ENCODE measurements around the gene NACC2. TPM values are rescaled to one million over a fixed set of nuclear protein-coding genes. Genes with fewer than 3 reads are reported as not detected.
A peak's percentile ranks its signal among the peaks of the same experiment; 100 is the strongest.

The NACC2 gene
- total RNA-seq, 1 experiment from 2014 or later: 62.0 TPM

GRCh38 chr9:136143215-136144001, 48.3 kb upstream of the NACC2 start:
- TF ChIP-seq CTCF (IDR thresholded peaks at IDR 0.05): peak; percentile 75
- no peak for TF ChIP-seq TCF7L2 (IDR thresholded peaks at IDR 0.05; ENCODE audit: low read depth, low read length)
- TF ChIP-seq POLR2AphosphoS5 (IDR thresholded peaks at IDR 0.05; ENCODE audit: low read depth, low read length): no peak
- intact Hi-C loops (cut with micrococcal nuclease; ENCODE audit: unreplicated experiment): no loop called here
- CTCF ChIA-PET: no interaction called here
- Histone ChIP-seq H3K27me3 (ENCODE audit: control insufficient read depth, insufficient read depth, low read length) (no peaks in the 10 kb centered on the region), H3K4me3 (ENCODE audit: low read depth in 2 of 2, low read length in 2 of 2) (no peak overlapping the region), H3K36me3 (ENCODE audit: control insufficient read depth, insufficient read depth, low read length) (no peaks in the 10 kb centered on the region), H3K9me3 (ENCODE audit: control insufficient read depth, insufficient read depth, low read depth, low read length) (no peaks in the 10 kb centered on the region), H3K4me1 (ENCODE audit: control insufficient read depth, insufficient read depth, low read length) (no peaks in the 10 kb centered on the region), H3K27ac (ENCODE audit: low read length) (no peak overlapping the region)
- POLR2A ChIA-PET: no interaction called here
- peak; percentile 71 for ATAC-seq
- in situ Hi-C loops (cut with HindIII; ENCODE audit: low pct_unique_long_range_greater_than_20kb, low sequenced_read_pairs): no loop called here
- BruUV-seq (replicated peaks): no TSS peak
- DNase-seq (ENCODE audit: low read depth, low spot score): no peak

DNA sequence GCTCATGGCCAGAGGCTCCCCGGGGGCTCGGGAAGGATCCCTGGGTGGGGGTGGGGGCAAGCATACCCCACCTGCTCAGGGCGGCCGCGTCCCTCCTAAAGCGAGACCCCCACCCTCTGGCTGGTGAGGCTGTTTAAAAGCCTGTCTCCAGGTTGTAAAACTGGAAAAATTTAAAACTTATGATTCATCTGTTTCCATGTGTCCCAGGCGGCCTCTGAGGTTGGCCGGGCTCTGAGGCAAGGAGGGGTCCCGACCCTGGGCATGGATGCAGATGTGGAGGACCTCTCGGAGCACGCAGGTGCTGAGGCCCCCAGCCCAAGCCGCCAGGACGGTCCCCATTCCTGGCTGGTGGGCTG, 47.7 kb upstream of the NACC2 start:
- Histone ChIP-seq H3K4me1 (ENCODE audit: control insufficient read depth, insufficient read depth, low read length) (no peaks in the 10 kb centered on the region), H3K27ac (ENCODE audit: low read length) (no peak overlapping the region), H3K9me3 (ENCODE audit: control insufficient read depth, insufficient read depth, low read depth, low read length) (no peaks in the 10 kb centered on the region), H3K27me3 (ENCODE audit: control insufficient read depth, insufficient read depth, low read length) (no peaks in the 10 kb centered on the region), H3K4me3 (ENCODE audit: low read depth in 2 of 2, low read length in 2 of 2) (no peak overlapping the region), H3K36me3 (ENCODE audit: control insufficient read depth, insufficient read depth, low read length) (no peaks in the 10 kb centered on the region)
- POLR2A ChIA-PET: no interaction called here
- in situ Hi-C loops (cut with HindIII; ENCODE audit: low pct_unique_long_range_greater_than_20kb, low sequenced_read_pairs) (no loop called here), intact Hi-C loops (cut with micrococcal nuclease; ENCODE audit: unreplicated experiment) (no loop called here)
- CTCF ChIA-PET: no interaction called here
- DNase-seq (ENCODE audit: low read depth, low spot score) (no peak), ATAC-seq (no peak)
- no TSS peak for BruUV-seq (replicated peaks)
- TF ChIP-seq TCF7L2 (IDR thresholded peaks at IDR 0.05; ENCODE audit: low read depth, low read length) (no peak), SIN3A (IDR thresholded peaks at IDR 0.05; ENCODE audit: borderline replicate concordance, insufficient read depth, low read depth, low read length) (no peak), POLR2AphosphoS5 (IDR thresholded peaks at IDR 0.05; ENCODE audit: low read depth, low read length) (no peak), CTCF (IDR thresholded peaks at IDR 0.05) (no peak)
- TF ChIP-seq, protein P1, sequence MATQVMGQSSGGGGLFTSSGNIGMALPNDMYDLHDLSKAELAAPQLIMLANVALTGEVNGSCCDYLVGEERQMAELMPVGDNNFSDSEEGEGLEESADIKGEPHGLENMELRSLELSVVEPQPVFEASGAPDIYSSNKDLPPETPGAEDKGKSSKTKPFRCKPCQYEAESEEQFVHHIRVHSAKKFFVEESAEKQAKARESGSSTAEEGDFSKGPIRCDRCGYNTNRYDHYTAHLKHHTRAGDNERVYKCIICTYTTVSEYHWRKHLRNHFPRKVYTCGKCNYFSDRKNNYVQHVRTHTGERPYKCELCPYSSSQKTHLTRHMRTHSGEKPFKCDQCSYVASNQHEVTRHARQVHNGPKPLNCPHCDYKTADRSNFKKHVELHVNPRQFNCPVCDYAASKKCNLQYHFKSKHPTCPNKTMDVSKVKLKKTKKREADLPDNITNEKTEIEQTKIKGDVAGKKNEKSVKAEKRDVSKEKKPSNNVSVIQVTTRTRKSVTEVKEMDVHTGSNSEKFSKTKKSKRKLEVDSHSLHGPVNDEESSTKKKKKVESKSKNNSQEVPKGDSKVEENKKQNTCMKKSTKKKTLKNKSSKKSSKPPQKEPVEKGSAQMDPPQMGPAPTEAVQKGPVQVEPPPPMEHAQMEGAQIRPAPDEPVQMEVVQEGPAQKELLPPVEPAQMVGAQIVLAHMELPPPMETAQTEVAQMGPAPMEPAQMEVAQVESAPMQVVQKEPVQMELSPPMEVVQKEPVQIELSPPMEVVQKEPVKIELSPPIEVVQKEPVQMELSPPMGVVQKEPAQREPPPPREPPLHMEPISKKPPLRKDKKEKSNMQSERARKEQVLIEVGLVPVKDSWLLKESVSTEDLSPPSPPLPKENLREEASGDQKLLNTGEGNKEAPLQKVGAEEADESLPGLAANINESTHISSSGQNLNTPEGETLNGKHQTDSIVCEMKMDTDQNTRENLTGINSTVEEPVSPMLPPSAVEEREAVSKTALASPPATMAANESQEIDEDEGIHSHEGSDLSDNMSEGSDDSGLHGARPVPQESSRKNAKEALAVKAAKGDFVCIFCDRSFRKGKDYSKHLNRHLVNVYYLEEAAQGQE (IDR thresholded peaks at IDR 0.05; ENCODE audit: insufficient read depth in 1 of 2, low read depth in 2 of 2, low read length in 1 of 2): no peak
